IMR-90 (cell line): ENCODE results near the gene TRPV4. TPM values are rescaled to one million over a fixed set of nuclear protein-coding genes. Genes with fewer than 3 reads are reported as not detected.

Experiments
- ATAC-seq: fragments of 200-7000 bp; cut with Tn5 transposase; 2 replicates; pipeline ENCODE4 v1.9.1; 2020; ENCODE audit warnings: low read depth, mild to moderate bottlenecking, moderate library complexity
- BruUV-seq: library from RNA; stranded (reverse); fragments of 400-500 nt; replicated peaks from 2 replicates; lab custom pipeline; 2021; lab: Mats Ljungman, UMichigan
- CTCF ChIA-PET: fragments of 300-600 bp; formaldehyde crosslinking; extraction: SDS; loops from one replicate; lab custom pipeline; 2021; ENCODE audit warnings: antibody characterized with exemption; lab: Yijun Ruan, JAX
- POLR2A ChIA-PET: fragments of 300-600 bp; sonication (Branson Sonifier 250); formaldehyde crosslinking; loops from one replicate; lab custom pipeline; 2022; ENCODE audit warnings: antibody characterized with exemption; ENCODE audit not compliant: unreplicated experiment; lab: Charles Lee
- DNase-seq: peaks from one replicate; pipeline ENCODE4 v3.0.0; 2013
- H2AFZ ChIP-seq: replicated peaks from 2 replicates; pipeline ENCODE3; 2013; ENCODE audit warnings: low read length, mild to moderate bottlenecking; ENCODE audit not compliant: poor library complexity
- H2AK5ac ChIP-seq: 2 replicates; pipeline ENCODE4 v1.6.1; 2013; ENCODE audit warnings: low read depth, low read length, inconsistent platforms
- H2AK9ac ChIP-seq: replicated peaks from 2 replicates; pipeline ENCODE3; 2013; ENCODE audit warnings: mild to moderate bottlenecking, low read depth, low read length, moderate library complexity; ENCODE audit not compliant: poor library complexity
- H2BK120ac ChIP-seq: 2 replicates; pipeline ENCODE4 v1.6.1; 2013; ENCODE audit warnings: low read depth, low read length, inconsistent platforms
- H2BK15ac ChIP-seq: 3 replicates; pipeline ENCODE4 v1.6.1; 2013; ENCODE audit warnings: low read depth, low read length, inconsistent platforms
- H2BK20ac ChIP-seq: 2 replicates; pipeline ENCODE4 v1.6.1; 2013; ENCODE audit warnings: low read depth, mild to moderate bottlenecking, inconsistent platforms, low read length, moderate library complexity
- H2BK5ac ChIP-seq: 2 replicates; pipeline ENCODE4 v1.6.1; 2013; ENCODE audit warnings: mild to moderate bottlenecking, low read depth, low read length, inconsistent platforms; ENCODE audit not compliant: poor library complexity, severe bottlenecking
- H3K14ac ChIP-seq: replicated peaks from 2 replicates; pipeline ENCODE4 v1.6.1; 2013; ENCODE audit warnings: low read depth, low read length, inconsistent platforms
- H3K18ac ChIP-seq: 2 replicates; pipeline ENCODE4 v1.6.1; 2013; ENCODE audit warnings: low read depth, low read length, control low read depth
- H3K23ac ChIP-seq: 2 replicates; pipeline ENCODE4 v1.6.1; 2013; ENCODE audit warnings: low read depth, low read length, inconsistent platforms
- H3K27ac ChIP-seq: 2 replicates; pipeline ENCODE4 v1.5.1; 2013; ENCODE audit warnings: mild to moderate bottlenecking, control low read depth, low read length; ENCODE audit not compliant: insufficient read depth
- H3K27me3 ChIP-seq: 2 replicates; pipeline ENCODE4 v1.6.1; 2013; ENCODE audit warnings: low read length; ENCODE audit not compliant: control insufficient read depth, insufficient read depth
- H3K36me3 ChIP-seq: 2 replicates; pipeline ENCODE4 v1.6.1; 2013; ENCODE audit warnings: low read length, mixed read lengths; ENCODE audit not compliant: control insufficient read depth, insufficient read depth
- H3K4ac ChIP-seq: 2 replicates; pipeline ENCODE4 v1.6.1; 2013; ENCODE audit warnings: low read depth, low read length, inconsistent platforms
- H3K4me1 ChIP-seq: 2 replicates; pipeline ENCODE4 v1.6.1; 2013; ENCODE audit warnings: low read length, mixed read lengths; ENCODE audit not compliant: control insufficient read depth, insufficient read depth
- H3K4me2 ChIP-seq: 2 replicates; pipeline ENCODE4 v1.6.1; 2013; ENCODE audit warnings: low read depth, mild to moderate bottlenecking, control low read depth, low read length, moderate library complexity
- H3K4me3 ChIP-seq: 2 replicates; pipeline ENCODE4 v1.5.1; 2013; ENCODE audit warnings: low read depth, mild to moderate bottlenecking, control low read depth, low read length, moderate library complexity; ENCODE audit not compliant: insufficient read depth
- H3K56ac ChIP-seq: 2 replicates; pipeline ENCODE4 v1.6.1; 2013; ENCODE audit warnings: low read length, inconsistent platforms; ENCODE audit not compliant: insufficient read depth; ENCODE audit errors: extremely low read depth
- H3K79me1 ChIP-seq, 2 experiments: 2 replicates each; pipeline ENCODE4 v1.6.1; 2013; ENCODE audit warnings: low read length in 2 of 2, inconsistent platforms in 1 of 2, low read depth in 1 of 2
- H3K9ac ChIP-seq: 2 replicates; pipeline ENCODE4 v1.6.1; 2013; ENCODE audit warnings: low read depth, low read length, control low read depth
- H3K9me1 ChIP-seq: 2 replicates; pipeline ENCODE4 v1.6.1; 2013; ENCODE audit warnings: low read length, inconsistent platforms; ENCODE audit not compliant: insufficient read depth
- H3K9me3 ChIP-seq: 2 replicates; pipeline ENCODE4 v1.6.1; 2013; ENCODE audit warnings: low read length; ENCODE audit not compliant: control insufficient read depth, insufficient read depth
- H4K20me1 ChIP-seq: 2 replicates; pipeline ENCODE4 v1.6.1; 2013; ENCODE audit warnings: low read length, inconsistent platforms; ENCODE audit not compliant: insufficient read depth
- H4K5ac ChIP-seq: 2 replicates; pipeline ENCODE4 v1.6.1; 2013; ENCODE audit warnings: mild to moderate bottlenecking, low read depth, low read length, control low read depth
- H4K8ac ChIP-seq, 2 experiments: 2 replicates each; pipeline ENCODE4 v1.6.1; 2013; ENCODE audit warnings: low read depth in 2 of 2, low read length in 2 of 2, control low read depth in 1 of 2, inconsistent platforms in 1 of 2
- H4K91ac ChIP-seq: 2 replicates; pipeline ENCODE4 v1.6.1; 2013; ENCODE audit warnings: low read depth, low read length, inconsistent platforms; ENCODE audit not compliant: insufficient read depth
- CHD1 ChIP-seq: IDR thresholded peaks from 2 replicates; pipeline ENCODE4 v1.6.1; 2012; ENCODE audit warnings: low read depth, low read length, improper control_type of control experiment
- FOS ChIP-seq: fragments of 150-350 bp; IDR thresholded peaks from 2 replicates; pipeline ENCODE4 v1.6.1; 2016; ENCODE audit warnings: low read depth, low read length
- NFE2L2 ChIP-seq: fragments of 150-350 bp; IDR thresholded peaks from 2 replicates; pipeline ENCODE4 v1.6.1; 2016; ENCODE audit warnings: low read depth, mild to moderate bottlenecking, low read length
- RAD21 ChIP-seq: IDR thresholded peaks from 2 replicates; pipeline ENCODE4 v1.6.1; 2012; ENCODE audit warnings: low read length, improper control_type of control experiment
- RCOR1 ChIP-seq: IDR thresholded peaks from 2 replicates; pipeline ENCODE4 v1.6.1; 2012; ENCODE audit warnings: mild to moderate bottlenecking, low read length, improper control_type of control experiment; ENCODE audit not compliant: insufficient replicate concordance
- RFX5 ChIP-seq: IDR thresholded peaks from 2 replicates; pipeline ENCODE4 v1.8.0; 2012; ENCODE audit warnings: low read depth, mild to moderate bottlenecking, low read length, moderate library complexity
- SMC3 ChIP-seq: fragments of 150-350 bp; IDR thresholded peaks from 2 replicates; pipeline ENCODE4 v1.6.1; 2016; ENCODE audit warnings: low read depth, mild to moderate bottlenecking, antibody characterized with exemption, low read length, moderate library complexity
- whole genome bisulfite sequencing, 2 experiments: methylation state at CpG; one replicate each; pipeline versions ENCODE4 v1.1.5 to v1.1.7; 2013; ENCODE audit warnings: missing lambda C conversion rate in 2 of 2; ENCODE audit not compliant: insufficient read length in 1 of 2; ENCODE audit errors: extremely low coverage in 2 of 2; 5-methylcytosine and 5-hydroxymethylcytosine counted together
- dilution Hi-C: fragments of 300-500 bp; cut with HindIII; formaldehyde crosslinking; loops from one replicate; pipeline ENCODE4 v1.14.3; 2018; ENCODE audit warnings: low sequenced_read_pairs; ENCODE audit not compliant: unreplicated experiment
- in situ Hi-C: fragments of 300-500 bp; cut with MboI; formaldehyde crosslinking; loops from 3 replicates; pipeline ENCODE4 v1.14.3; 2019; ENCODE audit warnings: low sequenced_read_pairs, inconsistent platforms, mixed read lengths
- intact Hi-C: fragments of 100-400 bp; cut with micrococcal nuclease; formaldehyde crosslinking; loops from 2 replicates; pipeline ENCODE4 v1.10.0; 2022
- polyA plus RNA-seq, 3 experiments: library from polyadenylated mRNA; depleted of rRNA; stranded (reverse); fragments of >200 nt; gene quantifications; 2 replicates each; pipeline ENCODE4 v1.2.3, GENCODE V29; 2012; ENCODE audit warnings: low replicate concordance in 1 of 3
- total RNA-seq: library from RNA; depleted of rRNA; stranded (reverse); fragments of >200 nt; gene quantifications from 2 replicates; pipeline ENCODE4 v1.2.3, GENCODE V29; 2012
- TF ChIP-seq, protein P1 (sequence below): conservative IDR thresholded peaks from 2 replicates; pipeline ENCODE4 v1.5.1; 2012; ENCODE audit warnings: mild to moderate bottlenecking, low read depth, low read length, improper control_type of control experiment
- TF ChIP-seq, protein P2 (sequence below): fragments of 150-350 bp; IDR thresholded peaks from 2 replicates; pipeline ENCODE4 v1.6.1; 2016; ENCODE audit warnings: low read depth, mild to moderate bottlenecking, low read length, moderate library complexity, borderline replicate concordance
- TF ChIP-seq, protein P3 (sequence below): fragments of 150-350 bp; IDR thresholded peaks from 2 replicates; pipeline ENCODE4 v1.6.1; 2017; ENCODE audit warnings: mild to moderate bottlenecking, antibody characterized with exemption, low read length, low read depth

The TRPV4 gene
- total and polyA plus RNA-seq, 2 of the 4 experiments (the other 2 are of a cell fraction), result 1.1 to 6.1 TPM

DNA sequence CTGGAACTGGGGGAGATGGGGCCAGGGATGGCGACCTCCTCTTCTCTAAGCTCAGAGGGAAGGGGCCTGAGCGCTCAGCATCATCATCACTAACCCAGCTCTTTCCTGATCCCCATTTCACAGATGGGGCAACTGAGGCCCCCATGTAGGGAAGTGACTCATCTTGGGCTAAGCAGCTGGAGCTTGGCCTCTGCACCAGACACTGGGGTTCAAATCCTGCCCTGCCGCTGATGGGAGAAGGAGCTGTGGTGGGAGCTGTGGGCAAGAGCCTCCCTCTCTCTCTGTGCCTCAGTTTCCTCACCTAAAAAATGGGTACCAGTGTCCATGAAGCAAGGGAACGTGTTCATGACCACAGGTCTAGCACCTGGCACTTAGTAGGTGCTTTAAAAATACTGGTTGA is 2.6 kb upstream of the TRPV4 start:
- CTCF ChIA-PET, result interaction anchor here (1.0 to 2.9 kb wide), 2 partner anchors 10 to 24 kb away, joined by 4 to 8 read pairs; no protein-coding TSS in a partner anchor
- Histone ChIP-seq H2AK5ac (no peak overlapping the region), H3K56ac (no peak overlapping the region), H2BK5ac (no peak overlapping the region), H4K20me1 (no peaks in the 10 kb centered on the region), H3K4ac (no peak overlapping the region), H3K23ac (no peak overlapping the region), H2AK9ac (no peak overlapping the region), H3K14ac (no peak overlapping the region), H3K18ac (no peak overlapping the region), H2BK20ac (no peak overlapping the region), H3K4me2 (no peak overlapping the region), H4K8ac (no peak overlapping the region), H3K9me3 (no peaks in the 10 kb centered on the region), H3K27me3 (no peaks in the 10 kb centered on the region; the same call in 1 of the 2 replicates), H3K4me1 (peaks cover 2% of the 10 kb centered on the region; the same call in 1 of the 2 replicates), H3K4me3 (no peak overlapping the region), H2BK15ac (no peak overlapping the region), H3K9me1 (no peaks in the 10 kb centered on the region), H2AFZ (no peak overlapping the region), H2BK120ac (no peak overlapping the region), H3K9ac (no peak overlapping the region), H3K27ac (no peak overlapping the region), H3K79me1 (0 out of 4 replicates have a peak, but pooled peaks cover 0 to 3% of the 10 kb centered on the region in 2 experiments), H3K36me3 (no peaks in the 10 kb centered on the region), H4K5ac (no peak overlapping the region), H4K91ac (no peak overlapping the region)
- dilution Hi-C loops (no loop called here), in situ Hi-C loops (no loop called here), intact Hi-C loops (no loop called here)
- TF ChIP-seq FOS, result no peak
- TF ChIP-seq SMC3, result no peak
- no peak for TF ChIP-seq RAD21
- TF ChIP-seq, protein P1, sequence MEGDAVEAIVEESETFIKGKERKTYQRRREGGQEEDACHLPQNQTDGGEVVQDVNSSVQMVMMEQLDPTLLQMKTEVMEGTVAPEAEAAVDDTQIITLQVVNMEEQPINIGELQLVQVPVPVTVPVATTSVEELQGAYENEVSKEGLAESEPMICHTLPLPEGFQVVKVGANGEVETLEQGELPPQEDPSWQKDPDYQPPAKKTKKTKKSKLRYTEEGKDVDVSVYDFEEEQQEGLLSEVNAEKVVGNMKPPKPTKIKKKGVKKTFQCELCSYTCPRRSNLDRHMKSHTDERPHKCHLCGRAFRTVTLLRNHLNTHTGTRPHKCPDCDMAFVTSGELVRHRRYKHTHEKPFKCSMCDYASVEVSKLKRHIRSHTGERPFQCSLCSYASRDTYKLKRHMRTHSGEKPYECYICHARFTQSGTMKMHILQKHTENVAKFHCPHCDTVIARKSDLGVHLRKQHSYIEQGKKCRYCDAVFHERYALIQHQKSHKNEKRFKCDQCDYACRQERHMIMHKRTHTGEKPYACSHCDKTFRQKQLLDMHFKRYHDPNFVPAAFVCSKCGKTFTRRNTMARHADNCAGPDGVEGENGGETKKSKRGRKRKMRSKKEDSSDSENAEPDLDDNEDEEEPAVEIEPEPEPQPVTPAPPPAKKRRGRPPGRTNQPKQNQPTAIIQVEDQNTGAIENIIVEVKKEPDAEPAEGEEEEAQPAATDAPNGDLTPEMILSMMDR, result no peak
- no peak for TF ChIP-seq CHD1
- TF ChIP-seq RFX5, result no peak
- TF ChIP-seq, protein P2, sequence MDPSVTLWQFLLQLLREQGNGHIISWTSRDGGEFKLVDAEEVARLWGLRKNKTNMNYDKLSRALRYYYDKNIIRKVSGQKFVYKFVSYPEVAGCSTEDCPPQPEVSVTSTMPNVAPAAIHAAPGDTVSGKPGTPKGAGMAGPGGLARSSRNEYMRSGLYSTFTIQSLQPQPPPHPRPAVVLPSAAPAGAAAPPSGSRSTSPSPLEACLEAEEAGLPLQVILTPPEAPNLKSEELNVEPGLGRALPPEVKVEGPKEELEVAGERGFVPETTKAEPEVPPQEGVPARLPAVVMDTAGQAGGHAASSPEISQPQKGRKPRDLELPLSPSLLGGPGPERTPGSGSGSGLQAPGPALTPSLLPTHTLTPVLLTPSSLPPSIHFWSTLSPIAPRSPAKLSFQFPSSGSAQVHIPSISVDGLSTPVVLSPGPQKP, result no peak
- no peak for TF ChIP-seq RCOR1
- TF ChIP-seq, protein P3, sequence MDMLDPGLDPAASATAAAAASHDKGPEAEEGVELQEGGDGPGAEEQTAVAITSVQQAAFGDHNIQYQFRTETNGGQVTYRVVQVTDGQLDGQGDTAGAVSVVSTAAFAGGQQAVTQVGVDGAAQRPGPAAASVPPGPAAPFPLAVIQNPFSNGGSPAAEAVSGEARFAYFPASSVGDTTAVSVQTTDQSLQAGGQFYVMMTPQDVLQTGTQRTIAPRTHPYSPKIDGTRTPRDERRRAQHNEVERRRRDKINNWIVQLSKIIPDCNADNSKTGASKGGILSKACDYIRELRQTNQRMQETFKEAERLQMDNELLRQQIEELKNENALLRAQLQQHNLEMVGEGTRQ, result no peak
- TF ChIP-seq NFE2L2, result no peak
- ATAC-seq (no peak), DNase-seq (no peak)
- POLR2A ChIA-PET, result no interaction called here
- WGBS, 2 experiments, result 86% methylated on average over 1 of the region's 4 CpGs; no CpG with 5 or more reads in 1 of the 2 experiments
- no TSS peak for BruUV-seq
